Left cardiac atrium (tissue), 4 donors: ENCODE results near the gene GYPB. TPM values are rescaled to one million over a fixed set of nuclear protein-coding genes. Genes with fewer than 3 reads are reported as not detected.
"Not testable (repeated sequence)": the region's sequence is repeated elsewhere in the genome, so short reads cannot be mapped to it uniquely, and the experiment has no call there.

Experiments used
- ATAC-seq, 2 donors: fragments of 200-7000 bp; cut with Tn5 transposase; one replicate each; pipeline ENCODE4 v1.9.1; 2020; ENCODE audit warnings: mild to moderate bottlenecking in 2 of 2, moderate library complexity in 2 of 2
- DNase-seq: peaks from one replicate; pipeline ENCODE4 v3.0.0-alpha.2; 2020
- intact Hi-C, 2 donors: fragments of 100-400 bp; cut with DNase I; formaldehyde crosslinking; loops; one replicate each; pipeline versions ENCODE4 v1.14.1 to v1.15.1; 2022 to 2023
- total RNA-seq, 2 donors: library from RNA; stranded (reverse); fragmentation: NEBNext Ultra II Directional; extraction: Animal tissue kit (Norgen Biotek cat#: 25700); gene quantifications; one replicate each; pipeline ENCODE4 v1.2.1, GENCODE V29; 2021
- donor health status: DM: no; HTN: yes; CAD: no.
- donor health status: DM: no; HTN: yes; CAD: no; lungs with severe emphysema.
- donor health status: DM: yes; HTN: yes; CAD: no.
- donor health status: Dilated cardiomyopathy.

GYPB gene
- total RNA-seq, 2 donors from 2014 or later: not detected

DNA sequence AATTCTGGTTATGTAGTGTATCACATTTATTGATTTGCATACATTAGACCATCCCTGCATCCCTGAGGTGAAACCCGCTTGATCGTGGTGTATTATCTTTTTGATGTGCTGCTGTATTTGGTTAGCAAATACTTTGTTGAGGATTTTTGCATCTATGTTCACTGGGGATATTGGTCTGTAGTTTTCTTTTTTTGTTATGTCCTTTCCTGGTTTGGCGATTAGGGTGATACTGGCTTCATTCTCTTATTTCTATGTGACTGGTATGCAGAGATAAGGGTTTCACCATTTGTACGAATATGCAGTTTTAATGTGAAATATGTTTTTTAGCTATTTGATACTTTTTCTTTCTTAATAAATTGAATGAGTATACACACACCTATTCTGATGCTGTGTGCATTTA is 45.2 kb downstream of the GYPB start:
- not testable (repeated sequence) for DNase-seq

DNA sequence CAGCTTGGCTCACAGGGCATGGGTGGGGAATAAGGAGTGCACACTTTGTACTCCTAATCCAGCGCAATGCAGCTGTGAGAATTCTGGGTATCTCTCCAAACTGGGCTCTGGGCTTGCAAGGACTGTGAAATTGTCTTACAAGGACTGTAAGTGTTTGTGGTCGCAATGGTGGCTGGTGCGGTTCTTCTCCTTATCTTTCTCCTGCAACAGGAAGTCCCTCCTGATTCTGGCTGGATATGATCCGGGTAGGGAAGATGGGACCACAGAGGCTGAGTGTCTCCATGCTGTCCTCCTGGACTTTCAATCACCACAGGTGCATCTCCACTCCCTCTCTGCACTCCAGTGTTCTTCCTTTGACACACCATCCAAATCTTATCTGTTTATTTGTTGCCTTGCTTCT is 58.1 kb downstream of the GYPB start:
- DNase-seq (no peak), ATAC-seq (no peak)
- intact Hi-C loops: no loop called here

More for the DNA sequence above, 45.2 kb downstream of the GYPB start:
- ATAC-seq, intact Hi-C loops: not testable (repeated sequence)

DNA sequence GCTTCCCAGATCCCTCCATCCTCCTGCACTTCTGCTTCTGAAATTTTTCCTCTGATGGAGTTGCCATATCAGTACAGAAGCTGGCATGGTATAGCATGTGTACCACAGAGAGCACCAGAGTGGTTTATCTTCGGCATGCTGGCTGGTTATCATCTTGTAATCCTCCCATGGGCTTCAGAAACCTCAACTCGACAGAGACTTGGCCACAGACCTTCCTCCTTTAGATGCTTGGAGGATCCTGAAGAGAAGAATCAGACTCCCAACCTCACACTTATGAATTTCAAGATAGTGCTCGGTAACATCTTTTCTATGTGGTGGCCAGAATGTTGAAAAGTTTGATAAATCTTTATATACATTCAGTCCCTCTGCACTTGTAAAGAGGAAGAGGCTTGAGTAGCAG is 63.9 kb downstream of the GYPB start:
- intact Hi-C loops, DNase-seq, ATAC-seq: not testable (repeated sequence)

DNA sequence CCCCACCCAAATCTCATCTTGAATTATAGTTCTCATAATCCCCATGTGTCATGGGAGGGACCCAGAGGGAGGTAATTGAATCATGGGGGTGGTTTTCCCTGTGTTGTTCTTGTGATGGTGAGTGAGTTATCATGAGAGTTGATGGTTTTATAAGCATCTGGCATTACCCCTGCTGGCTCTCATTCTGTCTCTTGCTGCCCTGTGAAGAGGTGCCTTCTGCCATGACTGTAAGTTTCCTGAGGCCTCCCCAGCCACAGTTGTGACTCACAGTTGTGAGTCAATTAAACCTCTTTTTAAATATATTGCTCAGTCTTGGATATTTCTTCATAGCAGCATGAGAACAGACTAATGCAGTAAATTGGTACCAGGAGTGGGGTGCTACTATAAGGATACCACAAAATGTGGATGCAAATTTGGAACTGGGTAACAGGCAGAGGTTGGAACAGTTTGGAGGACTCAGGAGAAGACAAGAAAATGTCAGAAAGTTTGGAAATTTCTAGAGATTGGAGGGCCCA is 67.7 kb downstream of the GYPB start:
- intact Hi-C loops, ATAC-seq, DNase-seq: not testable (repeated sequence)

DNA sequence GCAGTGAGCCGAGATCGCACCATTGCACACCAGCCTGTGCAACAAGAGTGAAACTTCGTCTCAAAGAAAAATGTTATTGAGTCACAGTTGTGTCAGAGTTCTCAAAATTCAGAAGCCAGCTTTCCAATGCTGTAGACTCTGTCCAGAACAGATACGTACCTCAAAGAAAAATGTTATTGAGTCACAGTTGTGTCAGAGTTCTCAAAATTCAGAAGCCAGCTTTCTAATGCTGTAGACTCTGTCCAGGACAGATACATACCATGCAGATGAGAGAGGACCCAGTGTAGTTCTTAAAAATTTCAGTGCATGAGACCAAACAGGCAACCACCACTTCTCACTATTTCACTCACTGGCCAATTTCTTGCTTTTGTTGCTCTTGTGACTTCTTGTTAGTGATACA is 68.2 kb downstream of the GYPB start:
- ATAC-seq, intact Hi-C loops, DNase-seq: not testable (repeated sequence)

DNA sequence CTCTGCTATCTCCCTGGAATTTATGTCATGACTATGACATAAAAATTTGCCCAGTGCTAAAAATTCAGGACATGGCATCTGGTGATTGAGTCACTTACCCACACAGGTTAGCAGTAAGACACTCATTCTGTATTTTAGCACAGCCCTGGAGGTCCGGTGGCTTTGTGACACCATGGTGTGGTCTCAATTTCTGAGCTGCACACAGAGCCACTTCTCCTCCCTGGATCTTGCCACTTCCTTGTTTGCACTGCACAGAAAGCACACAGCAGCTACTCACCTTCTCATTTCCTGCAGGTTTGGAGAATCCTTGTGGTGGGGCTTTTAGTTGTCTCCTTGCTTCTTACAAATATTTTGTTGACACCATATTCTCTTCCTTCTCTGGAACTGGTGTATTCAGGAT is 69.0 kb downstream of the GYPB start:
- DNase-seq, ATAC-seq, intact Hi-C loops: not testable (repeated sequence)

DNA sequence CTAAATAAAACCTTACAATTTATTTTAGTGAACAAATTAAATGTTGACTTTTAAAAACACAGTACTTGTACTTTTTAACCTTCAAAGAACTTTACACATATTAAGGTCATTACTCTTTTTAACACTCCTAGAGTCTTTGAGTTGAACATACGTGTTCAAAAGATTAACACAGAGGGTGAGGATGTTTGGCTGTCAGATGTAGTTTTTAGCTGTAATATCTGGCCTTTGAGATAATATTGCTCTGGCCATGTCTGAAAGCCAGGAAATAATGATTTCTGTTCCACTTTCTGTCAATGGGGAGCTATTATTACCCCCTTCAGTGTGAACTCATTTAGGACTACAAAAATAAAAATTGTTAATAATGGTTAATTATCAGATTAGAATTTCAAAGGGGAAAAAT is 71.7 kb downstream of the GYPB start:
- DNase-seq, ATAC-seq, intact Hi-C loops: not testable (repeated sequence)

Other genes starting within 250 kb of the GYPB start
- gene GYPE, start 113.8 kb downstream of the GYPB start, total RNA-seq: 1 to 10 TPM in 1 of 2 donors, under 1 TPM in 1; 0.74 to 1.3 TPM
- gene GYPA, start 121.3 kb upstream of the GYPB start, total RNA-seq: not detected